ENCODE results near the gene RRAS2. TPM values are rescaled to one million over a fixed set of nuclear protein-coding genes. Genes with fewer than 3 reads are reported as not detected.

Gene RRAS2
- total RNA-seq, 2 donors from 2014 or later, result 75.1 to 99.7 TPM

GRCh38 chr11:14370496-14370895, 11.5 kb upstream of the RRAS2 start:
- H3K36me3 Mint-ChIP-seq (ENCODE audit: low read depth), result no peaks in the 10 kb centered on the region
- H3K27me3 Mint-ChIP-seq (ENCODE audit: insufficient read depth), result no peaks in the 10 kb centered on the region
- H3K4me3 ChIP-seq (ENCODE audit: low read length), result no peak overlapping the region
- H3K9me3 Mint-ChIP-seq, result no peaks in the 10 kb centered on the region
- H3K27me3 ChIP-seq (ENCODE audit: control insufficient read depth, insufficient read depth, low read length, poor library complexity, severe bottlenecking), result no peaks in the 10 kb centered on the region
- H3K4me3 Mint-ChIP-seq, result no peak overlapping the region
- peaks cover 29% of the 10 kb centered on the region for H3K4me1 Mint-ChIP-seq
- WGBS, 2 experiments (ENCODE audit: insufficient coverage in 1 of 2, insufficient read length in 1 of 2), result 50 to 67% methylated on average over 1 of the region's 1 CpG
- H3K27ac Mint-ChIP-seq, result no peak overlapping the region
- DNase-seq, result no peak
- no peaks in the 10 kb centered on the region for H3K9me3 ChIP-seq (ENCODE audit: control insufficient read depth, low read length)
- H3K27ac ChIP-seq (ENCODE audit: low read depth, low read length), result no peak overlapping the region
- no peaks in the 10 kb centered on the region for H3K36me3 ChIP-seq (ENCODE audit: control insufficient read depth, insufficient read depth, low read length)
- no peak overlapping the region for H3K9ac ChIP-seq (ENCODE audit: extremely low read depth, low read length, poor library complexity, severe bottlenecking)
- peaks cover 2% of the 10 kb centered on the region for H3K4me1 ChIP-seq (ENCODE audit: control insufficient read depth, insufficient read depth, low read length)
- no peak for TF ChIP-seq CTCF (conservative IDR thresholded peaks at IDR 0.05)

GRCh38 chr11:14369598-14369997, 10.6 kb upstream of the RRAS2 start:
- no peaks in the 10 kb centered on the region for H3K27me3 ChIP-seq (ENCODE audit: control insufficient read depth, insufficient read depth, low read length, poor library complexity, severe bottlenecking)
- H3K9me3 Mint-ChIP-seq, result no peaks in the 10 kb centered on the region
- H3K4me3 Mint-ChIP-seq, result no peak overlapping the region
- H3K9me3 ChIP-seq (ENCODE audit: control insufficient read depth, low read length), result no peaks in the 10 kb centered on the region
- no peak overlapping the region for H3K9ac ChIP-seq (ENCODE audit: extremely low read depth, low read length, poor library complexity, severe bottlenecking)
- H3K36me3 ChIP-seq (ENCODE audit: control insufficient read depth, insufficient read depth, low read length), result no peaks in the 10 kb centered on the region
- peaks cover 24% of the 10 kb centered on the region for H3K4me1 Mint-ChIP-seq
- H3K27ac Mint-ChIP-seq, result no peak overlapping the region
- no peaks in the 10 kb centered on the region for H3K36me3 Mint-ChIP-seq (ENCODE audit: low read depth)
- DNase-seq, result no peak
- H3K27ac ChIP-seq (ENCODE audit: low read depth, low read length), result no peak overlapping the region
- no peak overlapping the region for H3K4me3 ChIP-seq (ENCODE audit: low read length)
- no peak for TF ChIP-seq CTCF (conservative IDR thresholded peaks at IDR 0.05)
- H3K27me3 Mint-ChIP-seq (ENCODE audit: insufficient read depth), result no peaks in the 10 kb centered on the region
- H3K4me1 ChIP-seq (ENCODE audit: control insufficient read depth, insufficient read depth, low read length), result peaks cover 1% of the 10 kb centered on the region

- no peak overlapping the region for H3K9ac ChIP-seq (ENCODE audit: extremely low read depth, low read length, poor library complexity, severe bottlenecking)
- H3K27ac Mint-ChIP-seq, result no peak overlapping the region
- no peaks in the 10 kb centered on the region for H3K36me3 Mint-ChIP-seq (ENCODE audit: low read depth)
Observed at GRCh38 chr11:14366936-14367335, 8.0 kb upstream of the RRAS2 start.

More at GRCh38 chr11:14366936-14367335, 8.0 kb upstream of the RRAS2 start:
- Histone ChIP-seq H3K4me3 (ENCODE audit: low read length) (no peak overlapping the region), H3K9me3 (ENCODE audit: control insufficient read depth, low read length) (no peaks in the 10 kb centered on the region), H3K36me3 (ENCODE audit: control insufficient read depth, insufficient read depth, low read length) (no peaks in the 10 kb centered on the region), H3K27ac (ENCODE audit: low read depth, low read length) (no peak overlapping the region), H3K27me3 (ENCODE audit: control insufficient read depth, insufficient read depth, low read length, poor library complexity, severe bottlenecking) (no peaks in the 10 kb centered on the region), H3K4me1 (ENCODE audit: control insufficient read depth, insufficient read depth, low read length) (no peaks in the 10 kb centered on the region)
- H3K4me1 Mint-ChIP-seq, result peaks cover 22% of the 10 kb centered on the region
- H3K4me3 Mint-ChIP-seq, result no peak overlapping the region
- no peak for TF ChIP-seq CTCF (conservative IDR thresholded peaks at IDR 0.05)
- no peak for DNase-seq
- H3K9me3 Mint-ChIP-seq, result no peaks in the 10 kb centered on the region
- H3K27me3 Mint-ChIP-seq (ENCODE audit: insufficient read depth), result no peaks in the 10 kb centered on the region
